Adrenal gland (tissue), 5 donors: ENCODE measurements around the gene PTPRD.

ENCODE experiments used
- CTCF ChIP-seq, 6 experiments: fragments of 450-650 bp in 4 of 6; fragments of 200-600 bp in 2 of 6; sonication (generic) in 1 of 6; IDR thresholded peaks; 1 replicate in 5 of 6; 2 replicates in 1 of 6; pipeline versions ENCODE4 v1.5.1 to v1.8.0; 2016 to 2021; ENCODE audit warnings: antibody characterized with exemption in 6 of 6, mild to moderate bottlenecking in 2 of 6, moderate library complexity in 1 of 6
- POLR2A ChIP-seq, 2 donors: fragments of 450-650 bp; IDR thresholded peaks; one replicate each; pipeline ENCODE4 v1.6.1; 2017; ENCODE audit warnings: antibody characterized with exemption in 2 of 2, mild to moderate bottlenecking in 2 of 2, moderate library complexity in 1 of 2
- donor health status: DM: no; HTN: no; CAD: no.

GRCh38 chr9:9783211-9783610 is 829.6 kb downstream of the PTPRD start:
- no peak for TF ChIP-seq POLR2A (IDR thresholded peaks at IDR 0.05)
- no peak for TF ChIP-seq CTCF (IDR thresholded peaks at IDR 0.05)
